Smooth muscle cell (in vitro differentiated cells): ENCODE data around the gene ATG13. TPM values are rescaled to one million over a fixed set of nuclear protein-coding genes. Genes with fewer than 3 reads are reported as not detected.

ENCODE experiments used
- DNase-seq: peaks from one replicate; lab custom pipeline; 2025; ENCODE audit not compliant: unreplicated experiment; lab: John Stamatoyannopoulos, UW
- H2AFZ ChIP-seq: fragments of 200-600 bp; sonication (generic); 2 replicates; pipeline ENCODE4 v1.6.0; 2016; ENCODE audit warnings: antibody characterized with exemption, low read depth, mild to moderate bottlenecking
- H3F3A ChIP-seq: fragments of 200-600 bp; sonication (generic); 2 replicates; pipeline ENCODE4 v1.6.0; 2017; ENCODE audit warnings: antibody characterized with exemption, low read depth
- H3K27ac ChIP-seq: fragments of 200-600 bp; sonication (generic); 2 replicates; pipeline ENCODE4 v1.5.1; 2016; ENCODE audit warnings: low read depth, mild to moderate bottlenecking
- H3K27me3 ChIP-seq: fragments of 200-600 bp; sonication (generic); 2 replicates; pipeline ENCODE4 v1.6.1; 2016; ENCODE audit warnings: low read depth, mild to moderate bottlenecking
- H3K36me3 ChIP-seq: fragments of 200-600 bp; sonication (generic); 2 replicates; pipeline ENCODE4 v1.5.1; 2016; ENCODE audit warnings: low read depth
- H3K4me1 ChIP-seq: fragments of 200-600 bp; sonication (generic); 2 replicates; pipeline ENCODE4 v1.5.1; 2016; ENCODE audit warnings: low read depth
- H3K4me2 ChIP-seq: fragments of 200-600 bp; sonication (generic); 2 replicates; pipeline ENCODE4 v1.6.0; 2016; ENCODE audit warnings: mild to moderate bottlenecking
- H3K4me3 ChIP-seq: fragments of 200-600 bp; sonication (generic); 2 replicates; pipeline ENCODE4 v1.5.1; 2016; ENCODE audit warnings: mild to moderate bottlenecking
- H3K79me2 ChIP-seq: fragments of 200-600 bp; sonication (generic); 2 replicates; pipeline ENCODE4 v1.6.0; 2016; ENCODE audit warnings: low read depth, mild to moderate bottlenecking
- H3K9ac ChIP-seq: fragments of 200-600 bp; sonication (generic); 2 replicates; pipeline ENCODE4 v1.6.0; 2016; ENCODE audit warnings: low read depth
- H3K9me3 ChIP-seq: fragments of 200-600 bp; sonication (generic); replicated peaks from 2 replicates; pipeline ENCODE4 v1.5.1; 2016; ENCODE audit warnings: low read depth
- H4K20me1 ChIP-seq: fragments of 200-600 bp; sonication (generic); 2 replicates; pipeline ENCODE4 v1.6.0; 2016; ENCODE audit warnings: low read depth
- WGBS: methylation state at CpG from one replicate; pipeline ENCODE4 v1.1.7; 2016; ENCODE audit warnings: low lambda C conversion rate; 5-methylcytosine and 5-hydroxymethylcytosine counted together
- polyA plus RNA-seq: library from polyadenylated mRNA; unstranded; fragments of >200 nt; fragmentation: Nextera tagmentation; extraction: Ambion mirVana; gene quantifications from 2 replicates; pipeline ENCODE4 v1.2.1, GENCODE V29; 2016
- total RNA-seq: library from RNA; depleted of rRNA; stranded (reverse); fragments of >200 nt; gene quantifications from 2 replicates; pipeline ENCODE4 v1.2.3, GENCODE V29; 2014
- TF ChIP-seq, protein P1 (sequence below): fragments of 200-600 bp; sonication (generic); IDR thresholded peaks from 2 replicates; pipeline ENCODE4 v1.5.1; 2017; ENCODE audit warnings: borderline replicate concordance, mild to moderate bottlenecking, antibody characterized with exemption; ENCODE audit not compliant: insufficient read depth, poor library complexity, severe bottlenecking

The ATG13 gene
- total and polyA plus RNA-seq, 2 experiments from 2014 or later: 66.3 to 96.5 TPM

DNA sequence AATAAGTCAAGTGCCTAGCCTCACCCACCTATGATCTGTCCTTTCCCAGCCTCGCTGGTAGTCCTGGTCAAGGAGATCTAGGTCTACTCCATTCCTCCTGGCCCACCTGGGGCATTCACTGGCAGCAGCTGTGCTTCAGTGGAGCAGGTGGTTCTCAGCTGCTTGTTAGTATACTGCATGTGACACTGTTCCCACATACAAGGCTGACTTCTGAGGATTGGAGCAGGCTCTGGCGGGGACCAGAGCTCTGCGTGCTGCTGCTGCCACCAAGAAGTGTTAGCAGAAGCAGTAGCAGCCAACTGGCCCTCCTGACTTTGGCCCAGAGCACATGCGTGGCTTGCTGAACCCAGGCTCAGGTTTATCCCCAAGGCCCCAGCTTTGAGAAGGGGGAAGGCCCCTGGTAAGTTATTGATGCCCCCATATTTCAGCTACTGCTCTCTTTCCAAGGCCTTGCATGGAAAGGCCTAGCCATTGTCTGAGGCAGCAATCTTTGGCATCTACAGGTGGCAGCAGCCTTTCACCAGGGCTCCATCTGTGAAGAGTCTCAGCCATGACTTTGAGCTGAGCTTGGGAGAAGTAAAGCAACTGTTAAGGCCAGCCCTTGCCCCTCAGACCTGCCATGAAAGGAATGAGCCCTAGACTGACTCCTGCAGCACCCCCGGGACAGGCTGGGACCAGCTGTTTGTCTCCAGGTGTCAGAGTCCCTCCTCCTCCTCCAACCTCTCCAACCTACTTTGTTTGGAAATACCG lies 56.5 kb downstream of the ATG13 start:
- no peak for DNase-seq
- 83% methylated on average over 6 of the region's 6 CpGs for WGBS
- Histone ChIP-seq H4K20me1 (no peaks in the 10 kb centered on the region), H3F3A (peaks cover 29% of the 10 kb centered on the region), H3K27me3 (no peaks in the 10 kb centered on the region), H3K4me1 (peaks cover 21% of the 10 kb centered on the region), H3K9me3 (no peaks in the 10 kb centered on the region), H3K4me2 (peak overlapping the region; percentile 70), H3K27ac (peak overlapping the region; percentile 77), H3K4me3 (no peak overlapping the region), H3K9ac (no peak overlapping the region), H3K79me2 (no peaks in the 10 kb centered on the region), H3K36me3 (no peaks in the 10 kb centered on the region), H2AFZ (no peak overlapping the region)
- TF ChIP-seq, protein P1, sequence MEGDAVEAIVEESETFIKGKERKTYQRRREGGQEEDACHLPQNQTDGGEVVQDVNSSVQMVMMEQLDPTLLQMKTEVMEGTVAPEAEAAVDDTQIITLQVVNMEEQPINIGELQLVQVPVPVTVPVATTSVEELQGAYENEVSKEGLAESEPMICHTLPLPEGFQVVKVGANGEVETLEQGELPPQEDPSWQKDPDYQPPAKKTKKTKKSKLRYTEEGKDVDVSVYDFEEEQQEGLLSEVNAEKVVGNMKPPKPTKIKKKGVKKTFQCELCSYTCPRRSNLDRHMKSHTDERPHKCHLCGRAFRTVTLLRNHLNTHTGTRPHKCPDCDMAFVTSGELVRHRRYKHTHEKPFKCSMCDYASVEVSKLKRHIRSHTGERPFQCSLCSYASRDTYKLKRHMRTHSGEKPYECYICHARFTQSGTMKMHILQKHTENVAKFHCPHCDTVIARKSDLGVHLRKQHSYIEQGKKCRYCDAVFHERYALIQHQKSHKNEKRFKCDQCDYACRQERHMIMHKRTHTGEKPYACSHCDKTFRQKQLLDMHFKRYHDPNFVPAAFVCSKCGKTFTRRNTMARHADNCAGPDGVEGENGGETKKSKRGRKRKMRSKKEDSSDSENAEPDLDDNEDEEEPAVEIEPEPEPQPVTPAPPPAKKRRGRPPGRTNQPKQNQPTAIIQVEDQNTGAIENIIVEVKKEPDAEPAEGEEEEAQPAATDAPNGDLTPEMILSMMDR: no peak

DNA sequence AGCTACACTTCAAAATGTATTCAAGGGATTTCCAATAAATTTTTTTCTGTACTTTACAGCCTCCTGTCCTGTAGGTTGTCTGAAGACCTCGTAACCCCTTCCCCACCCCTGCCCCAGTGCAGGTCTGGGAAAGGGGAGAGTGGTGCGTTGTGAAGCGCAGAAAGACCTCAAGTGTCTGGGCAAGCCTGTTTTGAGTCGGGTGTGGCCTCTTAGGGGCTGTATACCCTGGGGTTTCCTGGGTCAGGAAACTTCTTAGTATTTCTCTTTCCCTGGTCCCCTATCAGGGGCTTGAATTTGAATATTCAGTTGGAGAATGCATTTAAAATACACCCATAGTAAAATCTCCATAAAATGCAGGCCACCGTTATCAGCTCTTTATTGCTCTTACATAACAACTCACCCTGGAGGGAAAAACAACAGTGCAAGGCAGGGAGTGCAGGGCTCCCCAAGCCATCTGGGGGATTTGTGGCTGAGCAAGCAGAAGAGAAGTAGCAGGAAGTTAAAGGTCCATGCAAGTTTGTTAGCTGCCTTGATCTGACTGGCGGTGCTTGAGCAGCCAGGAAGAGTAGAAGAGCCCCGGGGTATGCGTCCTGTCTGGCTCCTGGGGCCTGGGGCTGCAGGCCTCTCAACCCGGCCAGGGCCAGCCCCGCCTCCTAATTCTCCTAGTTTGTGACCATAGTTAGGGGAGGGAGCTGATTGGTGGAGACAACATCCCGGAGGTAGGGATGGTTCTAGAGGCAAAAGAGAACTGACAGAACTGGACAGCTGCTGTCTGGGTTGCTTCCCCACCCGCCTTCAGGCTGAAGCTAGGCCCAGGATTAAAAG lies 57.3 kb downstream of the ATG13 start:
- H3F3A ChIP-seq: peaks cover 29% of the 10 kb centered on the region
- peak overlapping the region; percentile 70 for H3K4me2 ChIP-seq
- H3K36me3 ChIP-seq: no peaks in the 10 kb centered on the region
- no peaks in the 10 kb centered on the region for H4K20me1 ChIP-seq
- H3K27ac ChIP-seq: peak overlapping the region; percentile 77
- 14% methylated on average over 12 of the region's 12 CpGs for WGBS
- H3K79me2 ChIP-seq: no peaks in the 10 kb centered on the region
- H2AFZ ChIP-seq: no peak overlapping the region
- H3K4me1 ChIP-seq: peaks cover 21% of the 10 kb centered on the region
- no peak overlapping the region for H3K9ac ChIP-seq
- H3K27me3 ChIP-seq: no peaks in the 10 kb centered on the region
- H3K4me3 ChIP-seq: no peak overlapping the region
- TF ChIP-seq, protein P1: no peak
- peak; percentile 25 for DNase-seq
- H3K9me3 ChIP-seq: no peaks in the 10 kb centered on the region

DNA sequence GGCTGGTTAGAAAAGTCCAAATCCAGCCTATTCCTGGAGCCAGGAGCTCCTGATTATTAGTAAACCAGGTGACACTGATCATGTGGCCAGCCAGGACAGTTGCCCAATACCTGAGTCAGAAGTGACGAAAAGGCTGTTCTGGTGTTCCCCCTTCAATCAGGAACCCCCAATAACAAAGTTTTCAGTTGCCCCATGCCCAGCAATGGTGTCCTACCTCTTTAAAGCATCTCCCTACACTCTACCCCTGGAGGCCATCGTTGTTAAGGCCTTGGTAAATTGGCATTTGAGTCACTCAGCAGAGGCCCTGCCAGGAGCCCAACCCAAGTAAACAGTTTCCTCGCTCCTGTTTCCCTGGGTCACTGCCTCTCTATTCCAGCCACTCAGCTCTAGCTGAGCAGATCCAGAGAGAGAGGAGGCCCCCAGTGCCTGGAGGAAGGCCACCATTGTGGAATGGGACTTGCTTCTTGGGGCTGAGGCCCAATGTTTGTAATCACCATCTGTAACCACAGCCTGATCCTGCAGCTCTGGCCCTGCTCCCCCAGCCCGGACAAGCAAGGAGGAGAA lies 58.0 kb downstream of the ATG13 start:
- WGBS: 22% methylated on average over 4 of the region's 4 CpGs
- Histone ChIP-seq H3K4me3 (no peak overlapping the region), H4K20me1 (no peaks in the 10 kb centered on the region), H3K36me3 (no peaks in the 10 kb centered on the region), H3K9ac (peak overlapping the region; percentile 3), H3K27ac (peak overlapping the region; percentile 77), H3K9me3 (no peaks in the 10 kb centered on the region), H3K4me2 (peak overlapping the region; percentile 70), H3K27me3 (no peaks in the 10 kb centered on the region), H3F3A (peaks cover 23% of the 10 kb centered on the region), H2AFZ (no peak overlapping the region), H3K79me2 (no peaks in the 10 kb centered on the region), H3K4me1 (peaks cover 21% of the 10 kb centered on the region)
- peak; percentile 18 for DNase-seq
- TF ChIP-seq, protein P1: no peak
